ENCODE data around the gene RAMAC. TPM values are rescaled to one million over a fixed set of nuclear protein-coding genes. Genes with fewer than 3 reads are reported as not detected.

RAMAC gene
- total and polyA plus RNA-seq, 5 experiments from 2014 or later = 17.5 to 35.0 (median 28.5) TPM

- Mint-ChIP-seq H3K4me3 (no peak overlapping the region), H3K4me1 (peaks cover 0 to 4% (median under 1%) of the 10 kb centered on the region in 4 donors), H3K9me3 (no peaks in the 10 kb centered on the region), H3K27me3 (no peaks in the 10 kb centered on the region), H3K36me3 (no peaks in the 10 kb centered on the region), H3K27ac (peak overlapping the region in 1 of 10 donors; percentile 4)
- ATAC-seq = no peak
- no peak for DNase-seq
- POLR2A ChIA-PET = interaction anchor here (0.6 kb wide), 1 partner anchor 582 kb away, joined by 5 read pairs; no protein-coding TSS in a partner anchor
Measured at GRCh38 chr15:82971218-82971984, 14.6 kb upstream of the RAMAC start.

GRCh38 chr15:82972990-82973389, 13.0 kb upstream of the RAMAC start:
- no peaks in the 10 kb centered on the region for H3K9me3 Mint-ChIP-seq
- peaks cover 0 to 2% (median 0%) of the 10 kb centered on the region in 4 donors for H3K4me1 Mint-ChIP-seq
- ATAC-seq (no peak), DNase-seq (no peak)
- peaks cover 0 to 2% (median 0%) of the 10 kb centered on the region in 3 donors for H3K36me3 Mint-ChIP-seq
- POLR2A ChIA-PET = no interaction called here
- H3K27ac Mint-ChIP-seq = no peak overlapping the region
- no peaks in the 10 kb centered on the region for H3K27me3 Mint-ChIP-seq
- H3K4me3 Mint-ChIP-seq = no peak overlapping the region

- peaks cover 0 to 2% (median 2%) of the 10 kb centered on the region in 3 donors for H3K36me3 Mint-ChIP-seq
- no peaks in the 10 kb centered on the region for H3K9me3 Mint-ChIP-seq
- H3K27ac Mint-ChIP-seq = no peak overlapping the region
- no peaks in the 10 kb centered on the region for H3K27me3 Mint-ChIP-seq
- H3K4me1 Mint-ChIP-seq = peaks cover 0 to 4% (median 0%) of the 10 kb centered on the region in 4 donors
- POLR2A ChIA-PET = no interaction called here
- ATAC-seq (no peak), DNase-seq (no peak)
- H3K4me3 Mint-ChIP-seq = no peak overlapping the region
Measured at GRCh38 chr15:82977076-82977475, 8.9 kb upstream of the RAMAC start.

- DNase-seq = no peak
- POLR2A ChIA-PET = no interaction called here
- Mint-ChIP-seq H3K36me3 (peaks cover 0 to 2% (median 2%) of the 10 kb centered on the region in 3 donors), H3K9me3 (no peaks in the 10 kb centered on the region), H3K27me3 (no peaks in the 10 kb centered on the region), H3K4me1 (peaks cover 0 to 4% (median 0%) of the 10 kb centered on the region in 4 donors), H3K27ac (no peak overlapping the region), H3K4me3 (no peak overlapping the region)
- no peak for ATAC-seq
Measured at GRCh38 chr15:82978438-82978837, 7.6 kb upstream of the RAMAC start.

- Mint-ChIP-seq H3K27ac (no peak overlapping the region), H3K36me3 (peaks cover 0 to 2% (median 2%) of the 10 kb centered on the region in 3 donors), H3K4me3 (no peak overlapping the region), H3K27me3 (no peaks in the 10 kb centered on the region), H3K4me1 (peaks cover 0 to 4% (median 2%) of the 10 kb centered on the region in 4 donors), H3K9me3 (no peaks in the 10 kb centered on the region)
- POLR2A ChIA-PET = no interaction called here
- ATAC-seq = no peak
- no peak for DNase-seq
Measured at GRCh38 chr15:82979726-82980125, 6.3 kb upstream of the RAMAC start.

GRCh38 chr15:82980981-82981380, 5.0 kb upstream of the RAMAC start:
- POLR2A ChIA-PET = no interaction called here
- H3K9me3 Mint-ChIP-seq = no peaks in the 10 kb centered on the region
- no peaks in the 10 kb centered on the region for H3K27me3 Mint-ChIP-seq
- ATAC-seq (no peak), DNase-seq (no peak)
- H3K4me1 Mint-ChIP-seq = peaks cover 6 to 16% (median 12%) of the 10 kb centered on the region in 4 donors
- peaks cover 0 to 2% (median 2%) of the 10 kb centered on the region in 3 donors for H3K36me3 Mint-ChIP-seq
- H3K4me3 Mint-ChIP-seq = no peak overlapping the region
- H3K27ac Mint-ChIP-seq = no peak overlapping the region

- Mint-ChIP-seq H3K4me3 (peak overlapping the region; percentile 95 to 99 (median 99)), H3K27me3 (no peaks in the 10 kb centered on the region), H3K27ac (peak overlapping the region; percentile 89 to 99 (median 97)), H3K4me1 (peaks cover 9 to 35% (median 25%) of the 10 kb centered on the region in 4 donors), H3K36me3 (peaks cover 0 to 32% (median 7%) of the 10 kb centered on the region in 3 donors), H3K9me3 (no peaks in the 10 kb centered on the region)
- DNase-seq (peak in 4 of 10 donors; percentile 3 to 22 (median 8)), ATAC-seq (peak; percentile 44 to 52)
- POLR2A ChIA-PET = interaction anchor here (0.9 to 4.2 kb wide), 12 partner anchors 14 to 456 kb away, joined by 3 to 31 read pairs (median 6); partner anchors contain the start of genes BTBD1, C15orf40, RPS17 and WHAMM
Measured at GRCh38 chr15:82986442-82986780, 401 bp downstream of the RAMAC start.

GRCh38 chr15:82992436-82992998, 6.5 kb downstream of the RAMAC start:
- H3K4me3 Mint-ChIP-seq = no peak overlapping the region
- H3K36me3 Mint-ChIP-seq = peaks cover 0 to 35% (median 9%) of the 10 kb centered on the region in 3 donors

GRCh38 chr15:82993144-82993543, 7.1 kb downstream of the RAMAC start:
- H3K36me3 Mint-ChIP-seq = peaks cover 0 to 33% (median 9%) of the 10 kb centered on the region in 3 donors
- peaks cover 0 to 6% (median 4%) of the 10 kb centered on the region in 4 donors for H3K4me1 Mint-ChIP-seq
- POLR2A ChIA-PET = interaction anchor here (1.4 kb wide), 1 partner anchor 453 kb away, joined by 4 read pairs; the partner anchor contains the start of gene RPS17
- H3K9me3 Mint-ChIP-seq = no peaks in the 10 kb centered on the region
- H3K27me3 Mint-ChIP-seq = no peaks in the 10 kb centered on the region
- no peak overlapping the region for H3K4me3 Mint-ChIP-seq
- ATAC-seq (no peak), DNase-seq (no peak)
- H3K27ac Mint-ChIP-seq = peak overlapping the region in 1 of 10 donors; percentile 56

More at GRCh38 chr15:82992436-82992998, 6.5 kb downstream of the RAMAC start:
- no peak for ATAC-seq
- no peak overlapping the region for H3K27ac Mint-ChIP-seq
- DNase-seq = no peak
- H3K9me3 Mint-ChIP-seq = no peaks in the 10 kb centered on the region
- no peaks in the 10 kb centered on the region for H3K27me3 Mint-ChIP-seq
- H3K4me1 Mint-ChIP-seq = peaks cover 2 to 8% (median 4%) of the 10 kb centered on the region in 4 donors
- POLR2A ChIA-PET = interaction anchor here (1.4 kb wide), 1 partner anchor 452 kb away, joined by 4 read pairs; the partner anchor contains the start of gene RPS17

- DNase-seq = no peak
- POLR2A ChIA-PET = no interaction called here
- H3K36me3 Mint-ChIP-seq = peaks cover 0 to 15% (median 2%) of the 10 kb centered on the region in 3 donors
Measured at GRCh38 chr15:82995076-82995475, 9.1 kb downstream of the RAMAC start.

GRCh38 chr15:82995938-82996337, 9.9 kb downstream of the RAMAC start:
- Mint-ChIP-seq H3K4me3 (no peak overlapping the region), H3K27me3 (no peaks in the 10 kb centered on the region), H3K4me1 (peaks cover 8 to 13% (median 11%) of the 10 kb centered on the region in 4 donors), H3K9me3 (no peaks in the 10 kb centered on the region), H3K36me3 (peaks cover 0 to 9% (median 2%) of the 10 kb centered on the region in 3 donors), H3K27ac (no peak overlapping the region)
- POLR2A ChIA-PET = no interaction called here
- DNase-seq (no peak), ATAC-seq (no peak)

More at GRCh38 chr15:82995076-82995475, 9.1 kb downstream of the RAMAC start:
- Mint-ChIP-seq H3K27me3 (no peaks in the 10 kb centered on the region), H3K27ac (peak overlapping the region in 1 of 10 donors; percentile 53), H3K4me1 (peaks cover 4 to 8% (median 7%) of the 10 kb centered on the region in 4 donors), H3K9me3 (no peaks in the 10 kb centered on the region), H3K4me3 (no peak overlapping the region)
- ATAC-seq = no peak

- peak overlapping the region in 1 of 10 donors; percentile 68 for H3K4me3 Mint-ChIP-seq
- H3K9me3 Mint-ChIP-seq = no peaks in the 10 kb centered on the region
- no peaks in the 10 kb centered on the region for H3K36me3 Mint-ChIP-seq
- no peaks in the 10 kb centered on the region for H3K27me3 Mint-ChIP-seq
- DNase-seq (no peak), ATAC-seq (no peak)
- POLR2A ChIA-PET = interaction anchor here (1.0 to 2.1 kb wide), 4 partner anchors 12 to 459 kb away, joined by 3 to 10 read pairs (median 7); partner anchors contain the start of genes C15orf40 and RPS17
- peaks cover 6 to 13% (median 11%) of the 10 kb centered on the region in 4 donors for H3K4me1 Mint-ChIP-seq
- peak overlapping the region in 5 of 10 donors; percentile 82 to 88 (median 87) for H3K27ac Mint-ChIP-seq
Measured at GRCh38 chr15:82999426-82999825, 13.4 kb downstream of the RAMAC start.

All from naive thymus-derived CD8-positive, alpha-beta T cell (primary cell).